ENCODE data around the gene AKR1C4. TPM values are rescaled to one million over a fixed set of nuclear protein-coding genes. Genes with fewer than 3 reads are reported as not detected.

AKR1C4 gene
- total RNA-seq, 6 experiments from 2014 or later = not detected

GRCh38 chr10:5260828-5261227, 64.2 kb downstream of the AKR1C4 start:
- no peaks in the 10 kb centered on the region for H3K36me3 Mint-ChIP-seq (ENCODE audit: low read depth)
- H3K4me1 Mint-ChIP-seq (ENCODE audit: low read depth) = no peaks in the 10 kb centered on the region
- DNase-seq = no peak
- H3K27me3 Mint-ChIP-seq (ENCODE audit: insufficient read depth) = no peaks in the 10 kb centered on the region; the same call in 1 of the 2 replicates
- no peak overlapping the region for H3K27ac Mint-ChIP-seq
- H3K4me3 Mint-ChIP-seq = no peak overlapping the region
- TF ChIP-seq, protein P1, sequence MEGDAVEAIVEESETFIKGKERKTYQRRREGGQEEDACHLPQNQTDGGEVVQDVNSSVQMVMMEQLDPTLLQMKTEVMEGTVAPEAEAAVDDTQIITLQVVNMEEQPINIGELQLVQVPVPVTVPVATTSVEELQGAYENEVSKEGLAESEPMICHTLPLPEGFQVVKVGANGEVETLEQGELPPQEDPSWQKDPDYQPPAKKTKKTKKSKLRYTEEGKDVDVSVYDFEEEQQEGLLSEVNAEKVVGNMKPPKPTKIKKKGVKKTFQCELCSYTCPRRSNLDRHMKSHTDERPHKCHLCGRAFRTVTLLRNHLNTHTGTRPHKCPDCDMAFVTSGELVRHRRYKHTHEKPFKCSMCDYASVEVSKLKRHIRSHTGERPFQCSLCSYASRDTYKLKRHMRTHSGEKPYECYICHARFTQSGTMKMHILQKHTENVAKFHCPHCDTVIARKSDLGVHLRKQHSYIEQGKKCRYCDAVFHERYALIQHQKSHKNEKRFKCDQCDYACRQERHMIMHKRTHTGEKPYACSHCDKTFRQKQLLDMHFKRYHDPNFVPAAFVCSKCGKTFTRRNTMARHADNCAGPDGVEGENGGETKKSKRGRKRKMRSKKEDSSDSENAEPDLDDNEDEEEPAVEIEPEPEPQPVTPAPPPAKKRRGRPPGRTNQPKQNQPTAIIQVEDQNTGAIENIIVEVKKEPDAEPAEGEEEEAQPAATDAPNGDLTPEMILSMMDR (IDR thresholded peaks at IDR 0.05) = no peak
- no peaks in the 10 kb centered on the region; the same call in 1 of the 2 replicates for H3K9me3 Mint-ChIP-seq

DNA sequence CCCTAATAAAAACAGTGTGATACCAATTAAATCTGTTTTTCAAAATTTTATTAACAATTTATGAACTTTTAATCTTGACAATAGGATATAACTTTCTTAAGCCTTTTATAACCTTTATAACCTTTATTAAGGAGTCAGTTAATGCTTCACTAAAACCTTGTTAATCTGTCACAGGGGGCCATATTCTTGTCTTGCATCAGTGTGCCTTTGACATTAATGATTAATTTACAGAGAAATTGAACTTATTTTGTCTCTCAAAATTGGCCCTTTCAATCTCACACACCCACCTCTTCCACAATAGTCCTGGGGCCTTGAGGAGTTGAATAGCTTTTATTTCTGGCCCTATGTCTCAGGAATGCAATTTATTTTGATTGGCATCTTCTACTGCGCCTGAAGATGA, 68.5 kb downstream of the AKR1C4 start:
- H3K4me1 Mint-ChIP-seq (ENCODE audit: low read depth) = no peaks in the 10 kb centered on the region
- H3K9me3 Mint-ChIP-seq = peaks cover 5% of the 10 kb centered on the region
- no peak overlapping the region for H3K4me3 Mint-ChIP-seq

GRCh38 chr10:5266351-5266750, 69.7 kb downstream of the AKR1C4 start:
- DNase-seq = no peak
- peaks cover 5% of the 10 kb centered on the region for H3K9me3 Mint-ChIP-seq
- TF ChIP-seq, protein P1 (IDR thresholded peaks at IDR 0.05) = no peak
- H3K4me1 Mint-ChIP-seq (ENCODE audit: low read depth) = no peaks in the 10 kb centered on the region
- peaks cover 3% of the 10 kb centered on the region; the same call in 1 of the 2 replicates for H3K36me3 Mint-ChIP-seq (ENCODE audit: low read depth)
- H3K27me3 Mint-ChIP-seq (ENCODE audit: insufficient read depth) = no peaks in the 10 kb centered on the region; the same call in none of the 2 replicates
- H3K27ac Mint-ChIP-seq = no peak overlapping the region
- no peak overlapping the region for H3K4me3 Mint-ChIP-seq

More for the DNA sequence above, 68.5 kb downstream of the AKR1C4 start:
- H3K36me3 Mint-ChIP-seq (ENCODE audit: low read depth) = peaks cover 3% of the 10 kb centered on the region; the same call in 1 of the 2 replicates
- no peaks in the 10 kb centered on the region; the same call in 1 of the 2 replicates for H3K27me3 Mint-ChIP-seq (ENCODE audit: insufficient read depth)
- TF ChIP-seq, protein P1 (IDR thresholded peaks at IDR 0.05) = no peak
- no peak for DNase-seq
- H3K27ac Mint-ChIP-seq = no peak overlapping the region

- DNase-seq = no peak
- H3K9me3 Mint-ChIP-seq = peaks cover 5% of the 10 kb centered on the region
- no peaks in the 10 kb centered on the region for H3K4me1 Mint-ChIP-seq (ENCODE audit: low read depth)
Observed at GRCh38 chr10:5266804-5267203, 70.2 kb downstream of the AKR1C4 start.

DNA sequence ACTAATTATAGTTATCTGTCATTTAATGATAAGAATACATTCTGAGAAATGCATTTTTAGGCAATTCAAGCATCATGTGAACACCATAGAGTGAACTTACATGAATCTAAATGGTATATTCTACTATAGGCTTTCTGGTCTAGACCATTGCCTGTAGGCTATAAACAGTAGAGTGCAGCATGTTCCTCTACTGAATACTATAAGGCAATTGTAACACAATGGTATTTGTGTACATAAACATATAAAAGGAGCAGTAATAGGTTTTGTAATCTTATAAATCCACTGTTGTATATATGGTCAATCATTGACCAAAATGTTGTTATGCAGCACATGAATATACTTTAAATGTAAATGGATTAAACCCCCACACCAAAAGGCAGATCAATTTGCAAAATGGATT, 71.6 kb downstream of the AKR1C4 start:
- Mint-ChIP-seq H3K4me1 (ENCODE audit: low read depth) (no peaks in the 10 kb centered on the region), H3K36me3 (ENCODE audit: low read depth) (peaks cover 3% of the 10 kb centered on the region; the same call in 1 of the 2 replicates), H3K27ac (no peak overlapping the region), H3K9me3 (peaks cover 5% of the 10 kb centered on the region), H3K4me3 (no peak overlapping the region), H3K27me3 (ENCODE audit: insufficient read depth) (no peaks in the 10 kb centered on the region; the same call in 1 of the 2 replicates)
- TF ChIP-seq, protein P1 (IDR thresholded peaks at IDR 0.05) = no peak
- DNase-seq = no peak

More at GRCh38 chr10:5266804-5267203, 70.2 kb downstream of the AKR1C4 start:
- Mint-ChIP-seq H3K27me3 (ENCODE audit: insufficient read depth) (no peaks in the 10 kb centered on the region; the same call in none of the 2 replicates), H3K4me3 (no peak overlapping the region), H3K27ac (no peak overlapping the region), H3K36me3 (ENCODE audit: low read depth) (peaks cover 3% of the 10 kb centered on the region; the same call in 1 of the 2 replicates)
- TF ChIP-seq, protein P1 (IDR thresholded peaks at IDR 0.05) = no peak

Other genes with a start within 250 kb of the AKR1C4 start
- gene AKR1C1, start 233.4 kb upstream of the AKR1C4 start, total RNA-seq (2021; fragmentation: NEBNext Ultra II Directional; extraction: Animal tissue kit (Norgen Biotek cat#: 25700)) = 1 to 10 TPM; 2.6 to 5.7 (median 4.8) TPM
- gene AKR1C2, start 193.0 kb upstream of the AKR1C4 start, total RNA-seq (2021; fragmentation: NEBNext Ultra II Directional; extraction: Animal tissue kit (Norgen Biotek cat#: 25700)) = 1 to 10 TPM in 3 of 6 experiments, under 1 TPM in 3; 0.52 to 1.5 (median 1.1) TPM
- gene AKR1C3, start 102.4 kb upstream of the AKR1C4 start, total RNA-seq (2021; fragmentation: NEBNext Ultra II Directional; extraction: Animal tissue kit (Norgen Biotek cat#: 25700)) = under 1 TPM in 4 of 6 experiments, not detected in 2; 0.28 to 0.84 (median 0.59) TPM
- not detected for gene AKR1C8, start 11.7 kb upstream of the AKR1C4 start, total RNA-seq (2021; fragmentation: NEBNext Ultra II Directional; extraction: Animal tissue kit (Norgen Biotek cat#: 25700))
- gene UCN3, start 168.1 kb downstream of the AKR1C4 start, total RNA-seq (2021; fragmentation: NEBNext Ultra II Directional; extraction: Animal tissue kit (Norgen Biotek cat#: 25700)) = not detected
- gene TUBAL3, start 208.0 kb downstream of the AKR1C4 start, total RNA-seq (2021; fragmentation: NEBNext Ultra II Directional; extraction: Animal tissue kit (Norgen Biotek cat#: 25700)) = not detected
- gene NET1, start 215.7 kb downstream of the AKR1C4 start, total RNA-seq (2021; fragmentation: NEBNext Ultra II Directional; extraction: Animal tissue kit (Norgen Biotek cat#: 25700)) = 10 to 100 TPM; 65.1 to 92.9 (median 86.6) TPM

Measured in HFFc6 (cell line).